Stimulated activated CD4-positive, alpha-beta T cell treated with anti-CD3 and anti-CD28 coated beads, Interleukin-4, amount 100 ng/mL, for 24 hours (primary cell): Measurements from ENCODE around the gene DACH2.
"Not testable (repeated sequence)": the region's sequence is repeated elsewhere in the genome, so short reads cannot be mapped to it uniquely, and the experiment has no call there.

Experiments
- DNase-seq: peaks from one replicate; pipeline ENCODE4 v3.0.0-alpha.2; 2020

Gene DACH2

GRCh38 chrX:86148024-86148511 is at the start of gene DACH2:
Gene DACH2 (plus strand): TSS chrX:86148451.
- peak; percentile 13 for DNase-seq

GRCh38 chrX:86102341-86102740 is 45.9 kb upstream of the DACH2 start:
- DNase-seq = no peak

- DNase-seq = no peak
Measured at GRCh38 chrX:86103061-86103460, 45.2 kb upstream of the DACH2 start.

- no peak for DNase-seq
Measured at GRCh38 chrX:86104526-86104925, 43.7 kb upstream of the DACH2 start.

GRCh38 chrX:86121916-86122315 is 26.3 kb upstream of the DACH2 start:
- DNase-seq = no peak

- no peak for DNase-seq
Measured at GRCh38 chrX:86133761-86134160, 14.5 kb upstream of the DACH2 start.

- DNase-seq = no peak
Measured at GRCh38 chrX:86137071-86137470, 11.2 kb upstream of the DACH2 start.

- DNase-seq = no peak
Measured at GRCh38 chrX:86141786-86142185, 6.5 kb upstream of the DACH2 start.

- no peak for DNase-seq
Measured at GRCh38 chrX:86146102-86146501, 2.1 kb upstream of the DACH2 start.

GRCh38 chrX:86148594-86148993 is 343 bp downstream of the DACH2 start:
- no peak for DNase-seq

- no peak for DNase-seq
Measured at GRCh38 chrX:86149119-86149518, 868 bp downstream of the DACH2 start.

GRCh38 chrX:86154553-86154952 is 6.3 kb downstream of the DACH2 start:
- DNase-seq = no peak

GRCh38 chrX:86171366-86171765 is 23.1 kb downstream of the DACH2 start:
- no peak for DNase-seq

GRCh38 chrX:86178906-86179305 is 30.7 kb downstream of the DACH2 start:
- no peak for DNase-seq

GRCh38 chrX:86181325-86181724 is 33.1 kb downstream of the DACH2 start:
- DNase-seq = not testable (repeated sequence)

- DNase-seq = no peak
Measured at GRCh38 chrX:86192827-86193226, 44.6 kb downstream of the DACH2 start.

GRCh38 chrX:86194758-86195157 is 46.5 kb downstream of the DACH2 start:
- DNase-seq = no peak

- DNase-seq = no peak
Measured at GRCh38 chrX:86195343-86195742, 47.1 kb downstream of the DACH2 start.

GRCh38 chrX:86197815-86198214 is 49.6 kb downstream of the DACH2 start:
- no peak for DNase-seq

GRCh38 chrX:86210772-86211171 is 62.5 kb downstream of the DACH2 start:
- DNase-seq = no peak

GRCh38 chrX:86215260-86215659 is 67.0 kb downstream of the DACH2 start:
- DNase-seq = no peak

GRCh38 chrX:86237482-86237881 is 89.2 kb downstream of the DACH2 start:
- no peak for DNase-seq

GRCh38 chrX:86241547-86241946 is 93.3 kb downstream of the DACH2 start:
- DNase-seq = no peak

GRCh38 chrX:86263526-86263925 is 115.3 kb downstream of the DACH2 start:
- no peak for DNase-seq

GRCh38 chrX:86295293-86295692 is 147.0 kb downstream of the DACH2 start:
- no peak for DNase-seq

- DNase-seq = no peak
Measured at GRCh38 chrX:86322913-86323312, 174.7 kb downstream of the DACH2 start.
